K562 (cell line): ENCODE measurements around the gene EFCAB13. TPM values are rescaled to one million over a fixed set of nuclear protein-coding genes. Genes with fewer than 3 reads are reported as not detected.

Experiments
- ATF3 ChIP-seq, 2 experiments: fragments of 450-650 bp in 1 of 2; sonication (generic) in 1 of 2; formaldehyde crosslinking in 1 of 2; IDR thresholded peaks in 1 of 2; conservative IDR thresholded peaks in 1 of 2; 2 replicates each; pipeline versions ENCODE4 v1.6.1 to v1.8.1; 2016 to 2023; ENCODE audit warnings: mild to moderate bottlenecking in 2 of 2, moderate library complexity in 2 of 2, inconsistent platforms in 1 of 2, missing genetic modification reagents in 1 of 2
- CBX8 ChIP-seq: fragments of 200-600 bp; sonication (generic); IDR thresholded peaks from 2 replicates; pipeline ENCODE4 v1.6.1; 2012; ENCODE audit warnings: borderline replicate concordance, mixed run types, low read depth, mild to moderate bottlenecking, moderate library complexity, mixed read lengths, low read length, control low read depth, inconsistent platforms; ENCODE audit not compliant: poor library complexity, severe bottlenecking; ENCODE audit errors: extremely low read depth
- CEBPZ ChIP-seq: fragments of 150-350 bp; IDR thresholded peaks from 2 replicates; pipeline ENCODE4 v1.6.1; 2014; ENCODE audit warnings: low read depth, mild to moderate bottlenecking, low read length, borderline replicate concordance
- CREB3L1 ChIP-seq: fragments of 450-650 bp; IDR thresholded peaks from 2 replicates; pipeline ENCODE4 v1.6.1; 2014; ENCODE audit warnings: low read depth, mild to moderate bottlenecking, moderate library complexity, borderline replicate concordance
- FOXK2 ChIP-seq, 2 experiments: fragments of 450-650 bp; IDR thresholded peaks in 1 of 2; conservative IDR thresholded peaks in 1 of 2; 2 replicates each; pipeline ENCODE4 v1.6.1; 2016; ENCODE audit warnings: low read depth in 2 of 2, mild to moderate bottlenecking in 1 of 2
- GATA2 ChIP-seq: sonication (generic); formaldehyde crosslinking; IDR thresholded peaks from 2 replicates; pipeline ENCODE4 v1.4.0; 2020; ENCODE audit warnings: mild to moderate bottlenecking, missing genetic modification reagents
- HDAC8 ChIP-seq: fragments of 450-650 bp; IDR thresholded peaks from 2 replicates; pipeline ENCODE4 v1.6.1; 2016; ENCODE audit warnings: mild to moderate bottlenecking, missing genetic modification characterization, moderate library complexity, missing compliant biosample characterization
- HIVEP1 ChIP-seq: fragments of 250-450 bp; sonication (Bioruptor Pico); IDR thresholded peaks from 2 replicates; pipeline ENCODE4 v1.4.0; 2020; ENCODE audit warnings: mild to moderate bottlenecking
- HMGN3 ChIP-seq: IDR thresholded peaks from 2 replicates; pipeline ENCODE4 v1.6.1; 2011; ENCODE audit warnings: borderline replicate concordance, low read depth, mild to moderate bottlenecking, mixed read lengths, low read length; ENCODE audit not compliant: insufficient read length; ENCODE audit errors: extremely low read depth
- HNRNPH1 ChIP-seq: fragments of 200-400 bp; formaldehyde crosslinking; optimal IDR thresholded peaks from 2 replicates; pipeline ENCODE3; 2017; ENCODE audit warnings: low read depth, mild to moderate bottlenecking, low read length, moderate library complexity
- KDM1A ChIP-seq, 2 experiments: fragments of 450-650 bp; IDR thresholded peaks; 2 replicates each; pipeline ENCODE4 v1.6.1; 2016; ENCODE audit warnings: mild to moderate bottlenecking in 2 of 2
- MCM5 ChIP-seq: fragments of 450-650 bp; IDR thresholded peaks from 2 replicates; pipeline ENCODE4 v1.6.1; 2016; ENCODE audit warnings: low read depth
- MTF1 ChIP-seq: fragments of 250-450 bp; sonication (Bioruptor Pico); IDR thresholded peaks from 2 replicates; pipeline ENCODE4 v1.9.0; 2021; ENCODE audit warnings: moderate library complexity, mild to moderate bottlenecking, inconsistent platforms, borderline replicate concordance
- PHTF2 ChIP-seq: fragments of 250-450 bp; sonication (Bioruptor Pico); IDR thresholded peaks from 2 replicates; pipeline ENCODE4 v1.5.0; 2021; ENCODE audit warnings: mild to moderate bottlenecking
- PML ChIP-seq: IDR thresholded peaks from 2 replicates; pipeline ENCODE4 v1.6.1; 2012; ENCODE audit warnings: low read length, inconsistent platforms
- TEAD4 ChIP-seq, 2 experiments: sonication (generic) in 1 of 2; formaldehyde crosslinking in 1 of 2; IDR thresholded peaks; 2 replicates each; pipeline versions ENCODE4 v1.6.1 to v1.8.0; 2012 to 2022; ENCODE audit warnings: borderline replicate concordance in 1 of 2, inconsistent platforms in 1 of 2, low read length in 1 of 2, mild to moderate bottlenecking in 1 of 2, missing genetic modification reagents in 1 of 2
- U2AF1 ChIP-seq: fragments of 200-400 bp; formaldehyde crosslinking; optimal IDR thresholded peaks from 2 replicates; pipeline ENCODE3; 2017; ENCODE audit warnings: mild to moderate bottlenecking, low read depth, low read length, moderate library complexity
- ZKSCAN3 ChIP-seq: fragments of 250-450 bp; sonication (Bioruptor Pico); IDR thresholded peaks from 2 replicates; pipeline ENCODE4 v1.4.0; 2020
- ZKSCAN8 ChIP-seq: fragments of 200-800 bp; sonication (Bioruptor generic); IDR thresholded peaks from 2 replicates; pipeline ENCODE4 v1.6.1; 2016; ENCODE audit warnings: missing genetic modification characterization, missing compliant biosample characterization
- ZNF165 ChIP-seq: fragments of 250-450 bp; sonication (Bioruptor Pico); IDR thresholded peaks from 2 replicates; pipeline ENCODE4 v1.4.0; 2020; ENCODE audit warnings: borderline replicate concordance
- ZNF184 ChIP-seq: sonication (generic); formaldehyde crosslinking; IDR thresholded peaks from 2 replicates; pipeline ENCODE4 v1.5.0; 2020; ENCODE audit warnings: missing genetic modification reagents
- ZNF586 ChIP-seq: fragments of 450-650 bp; formaldehyde crosslinking; conservative IDR thresholded peaks from 2 replicates; pipeline ENCODE4 v1.4.0; 2020; ENCODE audit warnings: mild to moderate bottlenecking, moderate library complexity
- polyA plus RNA-seq, 8 experiments: library from polyadenylated mRNA; depleted of rRNA in 4 of 8; stranded (reverse) in 5 of 8; unstranded in 3 of 8; fragments of >200 nt; fragmentation: Nextera tagmentation in 2 of 8; fragmentation: Illumina TruSeq in 1 of 8; extraction: Ambion mirVana in 2 of 8; extraction: Trizol in 1 of 8; gene quantifications; 2 replicates each; pipeline versions ENCODE4 v1.2.1 to v1.2.3, GENCODE V29; 2011 to 2014; ENCODE audit warnings: inconsistent platforms in 1 of 8, missing spikeins in 1 of 8
- total RNA-seq, 7 experiments: library from RNA; depleted of rRNA in 6 of 7; stranded (reverse); fragments of >200 nt in 6 of 7; fragmentation: Illumina TruSeq in 2 of 7; extraction: Trizol in 2 of 7; gene quantifications; 2 replicates each; pipeline versions ENCODE4 v1.2.1 to v1.2.3, GENCODE V29; 2011 to 2021; ENCODE audit warnings: low replicate concordance in 1 of 7

EFCAB13 gene
- total and polyA plus RNA-seq, 9 of the 15 experiments (the other 6 are each of a cell fraction or from before 2014, with no cell fraction given), result 0.32 to 1.3 (median 0.95) TPM

- no peak for TF ChIP-seq CEBPZ
- TF ChIP-seq GATA2, result peak; percentile 68
- no peak for TF ChIP-seq U2AF1
- no peak for TF ChIP-seq ZKSCAN3 (CRISPR knock-in tag)
- no peak for TF ChIP-seq ZNF586 (CRISPR knock-in tag)
- no peak for TF ChIP-seq ZNF184 (CRISPR knock-in tag)
- peak; percentile 1; the same call in 1 of the 2 replicates for TF ChIP-seq ZKSCAN8
- no peak for TF ChIP-seq MTF1 (CRISPR knock-in tag)
- TF ChIP-seq CREB3L1, result no peak
- TF ChIP-seq HNRNPH1, result no peak
- TF ChIP-seq ATF3 (IDR thresholded peaks at IDR 0.05), result peak; percentile 37; the same call in 1 of the 2 replicates
- TF ChIP-seq ATF3 (CRISPR knock-in tag; conservative IDR thresholded peaks at IDR 0.05), result no peak
- TF ChIP-seq PML, result peak; percentile 86
- no peak for TF ChIP-seq MCM5
- TF ChIP-seq FOXK2 (conservative IDR thresholded peaks at IDR 0.05 in 1 of 2, IDR thresholded peaks at IDR 0.05 in 1 of 2; ENCODE audit: low read depth in 2 of 2), result peak; percentile 65 to 79; a peak in 3 of 4 replicates
- TF ChIP-seq HIVEP1, result no peak
- no peak for TF ChIP-seq PHTF2 (CRISPR knock-in tag)
- peak; percentile 20 to 65; a peak in 3 of 4 replicates for TF ChIP-seq KDM1A (IDR thresholded peaks at IDR 0.05)
- no peak for TF ChIP-seq HDAC8 (tag)
- no peak for TF ChIP-seq ZNF165 (CRISPR knock-in tag)
- no peak for TF ChIP-seq CBX8
- peak; percentile 94 for TF ChIP-seq TEAD4 (IDR thresholded peaks at IDR 0.05; ENCODE audit: low read length)
- TF ChIP-seq TEAD4 (CRISPR knock-in tag; IDR thresholded peaks at IDR 0.05; ENCODE audit: borderline replicate concordance), result no peak
- TF ChIP-seq HMGN3, result peak; percentile 46
Measured at GRCh38 chr17:47291242-47291873, 32.4 kb upstream of the EFCAB13 start (continued).
